Measurements from ENCODE around the gene DCAF4L1.
A peak's percentile ranks its signal among the peaks of the same experiment; 100 is the strongest.

DCAF4L1 gene

GRCh38 chr4:41985151-41985550 lies 3.6 kb downstream of the DCAF4L1 start:
- no peak overlapping the region for H3K27ac ChIP-seq
- TF ChIP-seq ZFX (IDR thresholded peaks at IDR 0.05): no peak
- TF ChIP-seq CTCF (conservative IDR thresholded peaks at IDR 0.05): no peak

- TF ChIP-seq CTCF (conservative IDR thresholded peaks at IDR 0.05) (no peak), ZFX (IDR thresholded peaks at IDR 0.05) (no peak)
- H3K27ac ChIP-seq: peak overlapping the region; percentile 82
Observed at GRCh38 chr4:41989994-41990364, 8.4 kb downstream of the DCAF4L1 start.

- H3K27ac ChIP-seq: peak within 1 kb of the TSS; percentile 82
- TF ChIP-seq ZFX (IDR thresholded peaks at IDR 0.05) (peak; percentile 86), CTCF (conservative IDR thresholded peaks at IDR 0.05) (peak; percentile 46)
Observed at GRCh38 chr4:41990365-41991111, 9.0 kb downstream of the DCAF4L1 start, which contains the start of gene SLC30A9. SLC30A9 (plus strand) TSS chr4:41990530; CDS start chr4:41990652, 122 bp downstream.

GRCh38 chr4:41991916-41992767 lies 10.6 kb downstream of the DCAF4L1 start:
- TF ChIP-seq ZFX (IDR thresholded peaks at IDR 0.05) (no peak), CTCF (conservative IDR thresholded peaks at IDR 0.05) (no peak)
- no peak overlapping the region for H3K27ac ChIP-seq

- TF ChIP-seq ZFX (IDR thresholded peaks at IDR 0.05) (no peak), CTCF (conservative IDR thresholded peaks at IDR 0.05) (no peak)
- H3K27ac ChIP-seq: no peak overlapping the region
Observed at GRCh38 chr4:41992967-41993857, 11.7 kb downstream of the DCAF4L1 start.

- no peak overlapping the region for H3K27ac ChIP-seq
- peak; percentile 23 for TF ChIP-seq CTCF (conservative IDR thresholded peaks at IDR 0.05)
- no peak for TF ChIP-seq ZFX (IDR thresholded peaks at IDR 0.05)
Observed at GRCh38 chr4:41994461-41994985, 13.0 kb downstream of the DCAF4L1 start.
